GM13976 (cell line): ENCODE measurements around the gene PRR33.

Source experiments
- DNase-seq: peaks from one replicate; pipeline ENCODE4 v3.0.0; 2012; ENCODE audit warnings: low spot score
- in situ Hi-C: fragments of 300-500 bp; cut with MboI; formaldehyde crosslinking; loops from one replicate; pipeline ENCODE4 v1.12.0; 2022; ENCODE audit warnings: low sequenced_read_pairs, mixed read lengths, inconsistent platforms; ENCODE audit not compliant: unreplicated experiment
- TF ChIP-seq, protein P1 (sequence below): IDR thresholded peaks from 2 replicates; pipeline ENCODE4 v1.5.1; 2012; ENCODE audit warnings: borderline replicate concordance, mild to moderate bottlenecking; ENCODE audit not compliant: insufficient read depth; ENCODE audit errors: extremely low read depth, missing control alignments, control extremely low read depth

Gene PRR33

DNA sequence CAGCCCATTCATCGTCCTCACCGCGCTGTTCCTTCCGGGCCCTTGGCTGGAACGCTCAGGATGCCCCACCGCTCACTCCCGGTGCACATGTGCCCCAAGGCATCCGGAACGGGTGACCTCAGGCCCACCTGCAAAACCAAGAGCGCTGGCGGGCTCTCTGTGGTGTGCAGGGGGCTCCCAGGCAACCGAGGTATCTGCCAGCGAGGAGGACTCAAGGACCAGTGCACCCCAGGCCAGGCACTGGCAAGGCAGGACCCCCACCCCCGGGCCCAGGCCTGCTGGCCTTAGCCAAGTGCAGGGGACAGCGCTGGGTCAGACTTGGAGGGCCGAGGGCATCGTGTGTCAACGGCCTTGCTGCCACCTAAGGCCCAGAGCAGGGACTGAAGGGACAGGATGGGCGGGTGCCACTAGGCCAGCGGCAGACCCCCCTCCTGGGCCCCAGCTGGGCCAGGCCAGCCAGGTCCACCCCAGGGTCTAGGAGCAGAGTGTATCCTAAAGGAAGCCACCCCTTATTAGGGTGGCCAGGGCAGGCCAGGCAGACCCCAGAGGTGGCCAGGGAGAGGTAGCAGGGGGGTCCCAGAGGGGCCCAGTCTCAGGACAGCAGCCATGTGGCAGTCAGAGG is 36.3 kb upstream of the PRR33 start:
- no peak for DNase-seq
- TF ChIP-seq, protein P1, sequence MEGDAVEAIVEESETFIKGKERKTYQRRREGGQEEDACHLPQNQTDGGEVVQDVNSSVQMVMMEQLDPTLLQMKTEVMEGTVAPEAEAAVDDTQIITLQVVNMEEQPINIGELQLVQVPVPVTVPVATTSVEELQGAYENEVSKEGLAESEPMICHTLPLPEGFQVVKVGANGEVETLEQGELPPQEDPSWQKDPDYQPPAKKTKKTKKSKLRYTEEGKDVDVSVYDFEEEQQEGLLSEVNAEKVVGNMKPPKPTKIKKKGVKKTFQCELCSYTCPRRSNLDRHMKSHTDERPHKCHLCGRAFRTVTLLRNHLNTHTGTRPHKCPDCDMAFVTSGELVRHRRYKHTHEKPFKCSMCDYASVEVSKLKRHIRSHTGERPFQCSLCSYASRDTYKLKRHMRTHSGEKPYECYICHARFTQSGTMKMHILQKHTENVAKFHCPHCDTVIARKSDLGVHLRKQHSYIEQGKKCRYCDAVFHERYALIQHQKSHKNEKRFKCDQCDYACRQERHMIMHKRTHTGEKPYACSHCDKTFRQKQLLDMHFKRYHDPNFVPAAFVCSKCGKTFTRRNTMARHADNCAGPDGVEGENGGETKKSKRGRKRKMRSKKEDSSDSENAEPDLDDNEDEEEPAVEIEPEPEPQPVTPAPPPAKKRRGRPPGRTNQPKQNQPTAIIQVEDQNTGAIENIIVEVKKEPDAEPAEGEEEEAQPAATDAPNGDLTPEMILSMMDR: no peak
- in situ Hi-C loops: no loop called here

DNA sequence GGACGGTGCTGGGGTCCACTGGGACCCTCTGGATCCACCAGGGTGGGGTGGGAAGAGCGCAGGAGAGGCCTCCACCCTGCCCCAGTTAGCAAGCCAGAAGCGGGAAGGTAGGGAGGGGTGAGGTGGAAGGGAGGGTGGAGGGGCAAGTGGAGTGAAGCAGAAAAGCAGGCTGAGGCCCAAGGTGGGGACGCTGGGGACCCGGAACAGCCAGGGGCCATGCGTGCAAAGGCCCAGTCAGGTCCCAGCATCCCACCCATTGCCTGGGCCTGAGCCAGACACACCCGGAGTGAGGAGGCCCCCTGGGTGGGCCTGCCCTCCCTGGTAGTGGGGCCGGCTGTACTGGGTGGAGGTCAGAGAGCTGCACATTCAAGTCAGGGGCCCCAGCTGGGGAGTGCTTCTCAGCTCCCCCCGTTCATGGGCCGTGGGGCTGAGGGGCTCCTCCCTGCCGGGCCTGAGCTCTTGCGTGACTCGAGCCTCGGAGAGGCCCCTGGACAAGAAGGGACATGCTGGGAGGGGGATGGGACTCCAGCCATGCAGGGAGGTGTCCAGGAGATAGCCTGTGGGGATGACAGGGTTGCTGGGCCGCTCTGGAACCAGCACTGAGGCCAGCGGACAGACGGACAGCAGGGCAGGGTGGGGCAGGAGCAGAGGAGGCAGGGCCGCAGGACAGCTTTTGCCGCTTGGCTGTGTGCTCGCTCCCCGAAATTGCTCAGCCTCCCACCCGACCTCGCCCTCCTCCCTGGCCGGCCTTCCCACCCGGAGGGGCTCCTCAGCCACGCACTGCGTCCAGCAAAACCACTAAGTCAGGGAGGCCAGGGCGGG is 35.5 kb upstream of the PRR33 start:
- TF ChIP-seq, protein P1: no peak
- in situ Hi-C loops: no loop called here
- DNase-seq: no peak

DNA sequence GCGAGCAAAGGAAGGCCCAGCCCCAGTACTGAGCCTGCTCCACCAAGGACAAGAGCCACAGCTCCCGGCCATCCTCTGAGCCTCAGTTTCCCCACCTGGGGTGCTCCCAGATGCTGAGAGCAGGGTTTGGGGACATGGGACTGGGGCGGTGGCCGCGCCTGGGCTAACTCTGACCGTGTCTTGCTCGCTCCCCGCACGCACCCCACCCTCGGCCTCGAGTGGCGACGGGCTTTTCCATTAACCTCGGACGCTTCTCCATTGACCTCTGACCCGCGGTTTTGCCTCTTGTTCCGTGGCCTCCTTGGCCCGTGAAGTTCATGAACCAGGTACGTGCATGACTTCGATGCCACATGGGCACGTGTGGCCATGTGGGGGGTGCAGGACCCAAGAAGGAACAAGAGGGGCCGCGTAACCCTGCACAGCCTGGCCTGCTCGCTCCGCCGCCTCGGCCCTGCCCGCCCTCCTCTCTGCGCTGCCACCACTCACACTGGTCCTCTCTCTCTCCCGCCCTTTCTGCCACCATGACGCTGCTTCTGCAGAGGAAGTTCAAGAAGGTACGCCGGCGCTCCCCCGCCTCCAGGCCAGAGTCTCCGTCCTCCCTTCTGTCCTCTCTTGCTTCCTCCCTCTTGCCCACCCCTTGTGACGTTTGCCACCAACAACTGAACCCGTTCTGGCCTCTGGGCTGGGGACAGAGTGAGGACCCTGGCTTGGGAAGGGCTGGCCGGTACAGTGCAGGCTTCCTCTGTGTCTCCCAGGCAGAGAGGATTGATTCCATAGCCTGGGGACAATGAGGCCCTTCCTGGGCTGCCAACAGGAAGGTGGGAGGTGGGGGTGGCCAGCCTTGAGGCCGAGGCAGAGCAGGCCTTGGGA is 34.7 kb upstream of the PRR33 start:
- in situ Hi-C loops: no loop called here
- TF ChIP-seq, protein P1: no peak

DNA sequence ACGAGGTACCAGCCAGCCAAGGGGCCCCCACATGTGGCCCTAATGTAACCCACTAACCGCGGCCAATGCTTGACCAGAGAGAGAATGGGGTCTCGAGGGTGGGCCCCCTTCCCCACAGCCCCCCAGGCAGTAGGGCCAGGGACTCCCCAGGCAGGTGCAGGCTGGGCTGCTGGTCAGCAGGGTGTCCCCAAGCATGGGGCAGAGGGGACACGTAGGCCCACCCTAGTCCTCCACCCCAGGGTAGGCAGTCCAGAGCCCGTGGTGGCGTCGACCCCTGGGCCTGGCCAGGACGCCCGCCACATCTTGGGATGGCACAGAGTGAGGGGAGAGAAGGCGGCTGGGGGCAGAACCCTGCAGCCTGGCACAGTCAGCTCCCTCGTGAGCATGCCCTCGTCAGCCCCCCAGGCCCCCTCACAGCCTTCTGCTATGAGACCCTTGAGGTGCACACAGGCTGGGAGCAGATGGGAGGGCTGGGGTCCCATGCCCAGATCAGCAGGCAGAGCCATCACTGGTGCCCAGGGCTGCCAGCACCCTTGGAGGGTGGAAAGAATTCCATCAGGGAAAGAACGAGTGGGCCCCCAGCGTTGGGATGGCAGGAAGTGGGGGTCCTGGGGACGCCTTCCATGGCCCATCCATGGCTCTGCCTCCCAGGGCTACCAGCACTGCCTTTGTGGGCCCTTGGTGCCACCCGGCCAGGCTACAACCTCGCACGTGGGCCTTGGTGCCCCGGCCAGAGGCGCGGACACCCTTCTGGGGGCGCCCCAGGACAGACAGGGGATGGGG is 33.9 kb upstream of the PRR33 start:
- TF ChIP-seq, protein P1: no peak
- in situ Hi-C loops: no loop called here
- DNase-seq: no peak

More for the DNA sequence above, 34.7 kb upstream of the PRR33 start:
- no peak for DNase-seq

DNA sequence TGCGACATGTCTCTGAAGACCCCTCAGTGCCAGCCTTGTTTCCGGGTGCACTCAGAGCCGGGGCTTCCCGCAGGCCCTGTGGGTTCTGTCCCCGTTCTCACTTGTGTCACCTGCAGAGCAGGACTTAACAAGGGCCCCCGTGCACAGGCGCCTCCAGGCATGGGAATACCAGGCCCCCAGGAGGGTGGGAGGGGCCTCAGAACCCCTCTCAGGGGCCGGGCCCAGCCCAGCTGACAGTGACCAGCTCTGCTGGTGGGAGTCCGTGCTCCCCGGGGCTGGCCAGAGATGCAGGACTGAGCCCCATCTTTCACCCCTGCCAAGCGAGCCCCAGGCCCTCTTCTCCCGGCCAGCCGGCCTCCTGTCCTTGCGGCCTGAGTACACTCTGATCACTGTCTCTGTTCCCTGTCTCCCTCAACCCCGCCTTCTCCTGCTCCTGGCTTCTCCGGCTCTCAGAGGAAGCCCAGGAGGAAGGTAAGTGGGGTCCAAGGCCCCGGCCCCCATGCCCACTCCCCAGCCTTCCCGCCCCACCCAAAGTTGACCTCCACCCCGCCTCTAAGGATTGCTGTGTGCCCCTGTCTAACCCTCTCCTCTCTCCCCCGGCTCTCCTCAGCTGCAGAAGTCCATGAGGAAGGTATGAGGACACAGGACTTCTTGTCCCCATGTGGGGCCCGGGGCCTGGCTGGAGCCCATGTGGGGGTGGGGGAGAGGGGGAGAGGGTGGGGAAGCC is 33.1 kb upstream of the PRR33 start:
- DNase-seq: no peak
- TF ChIP-seq, protein P1: no peak
- in situ Hi-C loops: no loop called here
